Gastrocnemius medialis (tissue), 4 donors: ENCODE measurements around the gene AGFG2.

Source experiments
- POLR2A ChIP-seq, 2 donors: fragments of 450-650 bp; IDR thresholded peaks; one replicate each; pipeline ENCODE4 v1.6.1; 2017; ENCODE audit warnings: antibody characterized with exemption in 2 of 2, mild to moderate bottlenecking in 2 of 2, moderate library complexity in 2 of 2
- TF ChIP-seq, protein P1 (sequence below), 5 experiments: fragments of 450-650 bp in 3 of 5; fragments of 200-600 bp in 2 of 5; sonication (generic) in 2 of 5; IDR thresholded peaks in 4 of 5; conservative IDR thresholded peaks in 1 of 5; 1 replicate in 4 of 5; 2 replicates in 1 of 5; pipeline ENCODE4 v1.5.1; 2016 to 2019; ENCODE audit warnings: antibody characterized with exemption in 5 of 5, mild to moderate bottlenecking in 3 of 5, moderate library complexity in 3 of 5

DNA sequence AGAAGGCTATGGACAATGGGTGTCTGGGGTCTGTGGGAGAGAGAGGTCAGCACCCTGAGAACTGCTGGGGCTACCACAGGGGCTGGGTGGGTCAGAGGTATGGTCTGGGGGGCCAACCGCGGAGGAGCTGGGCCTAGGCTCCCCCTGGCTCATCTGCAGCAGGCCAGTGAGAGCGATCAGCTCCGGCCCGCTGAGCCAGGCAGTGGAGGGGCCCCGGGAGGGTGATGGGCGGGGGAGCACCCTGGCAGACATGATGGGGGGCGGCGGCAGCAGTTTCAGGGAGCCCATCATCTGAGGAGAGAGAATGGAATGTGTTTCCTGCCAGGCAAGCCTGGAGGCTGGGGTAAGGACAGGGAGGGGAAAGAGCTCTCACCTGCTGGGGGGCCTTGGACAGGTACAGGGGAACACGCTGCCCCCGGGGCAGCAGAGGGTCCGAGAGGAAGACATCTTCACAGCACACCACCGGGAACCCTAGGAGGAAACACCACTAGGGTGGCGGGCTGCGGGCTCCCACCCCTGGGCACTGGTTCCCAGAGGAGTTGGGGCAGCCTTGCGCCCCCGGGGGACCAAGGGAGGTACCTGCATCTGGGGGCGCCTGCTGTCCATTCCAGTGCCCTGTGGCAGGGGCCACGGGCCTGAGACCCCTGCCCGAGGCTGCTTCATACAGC, 33.4 kb downstream of the AGFG2 start:
- TF ChIP-seq, protein P1, sequence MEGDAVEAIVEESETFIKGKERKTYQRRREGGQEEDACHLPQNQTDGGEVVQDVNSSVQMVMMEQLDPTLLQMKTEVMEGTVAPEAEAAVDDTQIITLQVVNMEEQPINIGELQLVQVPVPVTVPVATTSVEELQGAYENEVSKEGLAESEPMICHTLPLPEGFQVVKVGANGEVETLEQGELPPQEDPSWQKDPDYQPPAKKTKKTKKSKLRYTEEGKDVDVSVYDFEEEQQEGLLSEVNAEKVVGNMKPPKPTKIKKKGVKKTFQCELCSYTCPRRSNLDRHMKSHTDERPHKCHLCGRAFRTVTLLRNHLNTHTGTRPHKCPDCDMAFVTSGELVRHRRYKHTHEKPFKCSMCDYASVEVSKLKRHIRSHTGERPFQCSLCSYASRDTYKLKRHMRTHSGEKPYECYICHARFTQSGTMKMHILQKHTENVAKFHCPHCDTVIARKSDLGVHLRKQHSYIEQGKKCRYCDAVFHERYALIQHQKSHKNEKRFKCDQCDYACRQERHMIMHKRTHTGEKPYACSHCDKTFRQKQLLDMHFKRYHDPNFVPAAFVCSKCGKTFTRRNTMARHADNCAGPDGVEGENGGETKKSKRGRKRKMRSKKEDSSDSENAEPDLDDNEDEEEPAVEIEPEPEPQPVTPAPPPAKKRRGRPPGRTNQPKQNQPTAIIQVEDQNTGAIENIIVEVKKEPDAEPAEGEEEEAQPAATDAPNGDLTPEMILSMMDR (IDR thresholded peaks at IDR 0.05 in 4 of 5, conservative IDR thresholded peaks at IDR 0.05 in 1 of 5), result no peak
- no peak for TF ChIP-seq POLR2A (IDR thresholded peaks at IDR 0.05)
